ENCODE data around the gene DNAH2. TPM values are rescaled to one million over a fixed set of nuclear protein-coding genes. Genes with fewer than 3 reads are reported as not detected.

Gene DNAH2
- total RNA-seq, 1 experiment from 2014 or later = 0.17 TPM

- peaks cover 39% of the 10 kb centered on the region for H3K27me3 Mint-ChIP-seq (ENCODE audit: low read depth)
- H3K9me3 Mint-ChIP-seq = no peaks in the 10 kb centered on the region
Measured at GRCh38 chr17:7720125-7720524, 2.6 kb downstream of the DNAH2 start.

DNA sequence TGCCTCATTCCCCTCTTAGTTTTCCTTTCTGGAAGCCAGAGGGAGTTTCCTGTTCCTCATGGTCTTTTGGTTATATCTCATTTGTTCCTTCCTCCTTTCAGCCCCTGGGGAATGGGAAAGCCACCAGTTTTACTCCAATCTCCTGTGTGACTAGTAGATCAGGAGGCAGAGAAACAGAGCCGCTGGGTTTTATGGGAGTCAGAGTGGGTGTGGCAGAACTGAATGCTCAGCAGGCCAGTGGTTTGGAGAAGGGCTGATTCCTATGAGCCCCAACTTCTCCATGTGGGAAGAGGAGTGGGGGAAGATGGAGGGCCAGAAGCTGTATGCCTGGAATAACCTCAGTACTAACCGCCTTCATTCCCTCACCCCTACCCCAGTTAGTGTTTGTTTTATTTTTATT, 4.1 kb downstream of the DNAH2 start:
- Mint-ChIP-seq H3K27me3 (ENCODE audit: low read depth) (peaks cover 39% of the 10 kb centered on the region), H3K36me3 (no peaks in the 10 kb centered on the region), H3K9me3 (no peaks in the 10 kb centered on the region), H3K4me3 (no peak overlapping the region), H3K4me1 (peaks cover 22% of the 10 kb centered on the region), H3K27ac (peak overlapping the region; percentile 71)
- TF ChIP-seq ZNF219 (CRISPR knock-in tag; IDR thresholded peaks at IDR 0.05; ENCODE audit: borderline replicate concordance) (no peak), ZNF263 (CRISPR knock-in tag; IDR thresholded peaks at IDR 0.05; ENCODE audit: low read depth) (no peak), CDX4 (CRISPR knock-in tag; IDR thresholded peaks at IDR 0.05; ENCODE audit: borderline replicate concordance) (no peak), RELA (CRISPR knock-in tag; IDR thresholded peaks at IDR 0.05; ENCODE audit: borderline replicate concordance) (no peak), GTF2I (CRISPR knock-in tag; conservative IDR thresholded peaks at IDR 0.05) (no peak), NR2C2 (CRISPR knock-in tag; IDR thresholded peaks at IDR 0.05) (no peak)
- TF ChIP-seq, protein P1, sequence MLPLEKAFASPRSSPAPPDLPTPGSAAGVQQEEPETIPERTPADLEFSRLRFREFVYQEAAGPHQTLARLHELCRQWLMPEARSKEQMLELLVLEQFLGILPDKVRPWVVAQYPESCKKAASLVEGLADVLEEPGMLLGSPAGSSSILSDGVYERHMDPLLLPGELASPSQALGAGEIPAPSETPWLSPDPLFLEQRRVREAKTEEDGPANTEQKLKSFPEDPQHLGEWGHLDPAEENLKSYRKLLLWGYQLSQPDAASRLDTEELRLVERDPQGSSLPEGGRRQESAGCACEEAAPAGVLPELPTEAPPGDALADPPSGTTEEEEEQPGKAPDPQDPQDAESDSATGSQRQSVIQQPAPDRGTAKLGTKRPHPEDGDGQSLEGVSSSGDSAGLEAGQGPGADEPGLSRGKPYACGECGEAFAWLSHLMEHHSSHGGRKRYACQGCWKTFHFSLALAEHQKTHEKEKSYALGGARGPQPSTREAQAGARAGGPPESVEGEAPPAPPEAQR (CRISPR knock-in tag; IDR thresholded peaks at IDR 0.05) = no peak
- no peak for DNase-seq (ENCODE audit: low spot score)
- ChIA-PET CTCF (interaction anchor here (0.6 to 2.0 kb wide), 3 partner anchors 22 to 102 kb away, joined by 3 to 4 read pairs (median 4); no protein-coding TSS in a partner anchor), POLR2A (no interaction called here)
- ATAC-seq = no peak

More at GRCh38 chr17:7720125-7720524, 2.6 kb downstream of the DNAH2 start:
- no peak overlapping the region for H3K27ac Mint-ChIP-seq
- CTCF ChIA-PET = interaction anchor here (1.3 to 2.0 kb wide), 2 partner anchors 23 to 88 kb away, joined by 4 read pairs; no protein-coding TSS in a partner anchor
- ATAC-seq = no peak
- POLR2A ChIA-PET = interaction anchor here (0.6 kb wide), 1 partner anchor 325 kb away, joined by 4 read pairs; no protein-coding TSS in a partner anchor
- no peak for DNase-seq (ENCODE audit: low spot score)
- no peak overlapping the region for H3K4me3 Mint-ChIP-seq
- no peaks in the 10 kb centered on the region for H3K36me3 Mint-ChIP-seq
- TF ChIP-seq GABPB1 (CRISPR knock-in tag; IDR thresholded peaks at IDR 0.05) (no peak), NR2C2 (CRISPR knock-in tag; IDR thresholded peaks at IDR 0.05) (no peak), NFYB (CRISPR knock-in tag; conservative IDR thresholded peaks at IDR 0.05; ENCODE audit: low read depth) (no peak), ZNF512 (CRISPR knock-in tag; IDR thresholded peaks at IDR 0.05; ENCODE audit: borderline replicate concordance) (no peak), ZNF416 (CRISPR knock-in tag; IDR thresholded peaks at IDR 0.05) (no peak)
- TF ChIP-seq, protein P2, sequence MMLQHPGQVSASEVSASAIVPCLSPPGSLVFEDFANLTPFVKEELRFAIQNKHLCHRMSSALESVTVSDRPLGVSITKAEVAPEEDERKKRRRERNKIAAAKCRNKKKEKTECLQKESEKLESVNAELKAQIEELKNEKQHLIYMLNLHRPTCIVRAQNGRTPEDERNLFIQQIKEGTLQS (CRISPR knock-in tag; conservative IDR thresholded peaks at IDR 0.05) = no peak
- H3K4me1 Mint-ChIP-seq = peaks cover 35% of the 10 kb centered on the region

DNA sequence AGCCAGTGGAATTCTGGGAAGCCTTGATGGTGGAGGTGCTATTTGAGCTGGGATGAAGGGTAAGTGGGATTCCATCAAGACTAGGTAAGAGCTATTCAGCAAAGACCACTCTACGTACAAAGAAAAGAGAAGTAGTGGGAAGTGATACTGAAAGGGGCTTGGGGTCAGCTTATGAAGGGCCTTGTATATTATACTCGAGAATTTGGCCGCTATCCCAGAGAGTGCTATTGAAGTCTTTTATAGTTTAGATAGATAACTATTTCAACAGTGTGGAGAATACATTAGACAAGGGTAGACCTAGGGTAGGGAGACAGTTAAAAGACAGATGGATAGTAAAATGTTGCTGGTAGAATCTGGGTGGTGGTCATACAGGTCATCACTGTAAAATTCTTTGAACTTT, 10.3 kb downstream of the DNAH2 start:
- H3K4me3 Mint-ChIP-seq = no peak overlapping the region
- H3K27me3 Mint-ChIP-seq (ENCODE audit: low read depth) = peaks cover 2% of the 10 kb centered on the region; the same call in 1 of the 2 replicates
- H3K4me1 Mint-ChIP-seq = 0 out of 2 replicates have a peak, but pooled peaks cover 2% of the 10 kb centered on the region
- ChIA-PET CTCF (interaction anchor here (1.2 kb wide), 1 partner anchor 11 kb away, joined by 5 read pairs; no protein-coding TSS in a partner anchor), POLR2A (no interaction called here)
- no peaks in the 10 kb centered on the region for H3K9me3 Mint-ChIP-seq
- ATAC-seq = no peak
- no peaks in the 10 kb centered on the region for H3K36me3 Mint-ChIP-seq
- H3K27ac Mint-ChIP-seq = no peak overlapping the region
- no peak for DNase-seq (ENCODE audit: low spot score)
- TF ChIP-seq, protein P3, sequence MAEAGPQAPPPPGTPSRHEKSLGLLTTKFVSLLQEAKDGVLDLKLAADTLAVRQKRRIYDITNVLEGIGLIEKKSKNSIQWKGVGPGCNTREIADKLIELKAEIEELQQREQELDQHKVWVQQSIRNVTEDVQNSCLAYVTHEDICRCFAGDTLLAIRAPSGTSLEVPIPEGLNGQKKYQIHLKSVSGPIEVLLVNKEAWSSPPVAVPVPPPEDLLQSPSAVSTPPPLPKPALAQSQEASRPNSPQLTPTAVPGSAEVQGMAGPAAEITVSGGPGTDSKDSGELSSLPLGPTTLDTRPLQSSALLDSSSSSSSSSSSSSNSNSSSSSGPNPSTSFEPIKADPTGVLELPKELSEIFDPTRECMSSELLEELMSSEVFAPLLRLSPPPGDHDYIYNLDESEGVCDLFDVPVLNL (CRISPR knock-in tag; IDR thresholded peaks at IDR 0.05; ENCODE audit: borderline replicate concordance, low read depth) = no peak
- TF ChIP-seq ZBTB43 (CRISPR knock-in tag; IDR thresholded peaks at IDR 0.05) (no peak), IRF2 (CRISPR knock-in tag; IDR thresholded peaks at IDR 0.05; ENCODE audit: borderline replicate concordance, low read depth) (no peak), ZNF423 (CRISPR knock-in tag; IDR thresholded peaks at IDR 0.05) (no peak), NR3C1 (CRISPR knock-in tag; conservative IDR thresholded peaks at IDR 0.05; ENCODE audit: low read depth) (no peak), FOXJ3 (CRISPR knock-in tag; IDR thresholded peaks at IDR 0.05; ENCODE audit: borderline replicate concordance) (no peak)
- TF ChIP-seq, protein P1 (CRISPR knock-in tag; IDR thresholded peaks at IDR 0.05) = no peak
- TF ChIP-seq, protein P4, sequence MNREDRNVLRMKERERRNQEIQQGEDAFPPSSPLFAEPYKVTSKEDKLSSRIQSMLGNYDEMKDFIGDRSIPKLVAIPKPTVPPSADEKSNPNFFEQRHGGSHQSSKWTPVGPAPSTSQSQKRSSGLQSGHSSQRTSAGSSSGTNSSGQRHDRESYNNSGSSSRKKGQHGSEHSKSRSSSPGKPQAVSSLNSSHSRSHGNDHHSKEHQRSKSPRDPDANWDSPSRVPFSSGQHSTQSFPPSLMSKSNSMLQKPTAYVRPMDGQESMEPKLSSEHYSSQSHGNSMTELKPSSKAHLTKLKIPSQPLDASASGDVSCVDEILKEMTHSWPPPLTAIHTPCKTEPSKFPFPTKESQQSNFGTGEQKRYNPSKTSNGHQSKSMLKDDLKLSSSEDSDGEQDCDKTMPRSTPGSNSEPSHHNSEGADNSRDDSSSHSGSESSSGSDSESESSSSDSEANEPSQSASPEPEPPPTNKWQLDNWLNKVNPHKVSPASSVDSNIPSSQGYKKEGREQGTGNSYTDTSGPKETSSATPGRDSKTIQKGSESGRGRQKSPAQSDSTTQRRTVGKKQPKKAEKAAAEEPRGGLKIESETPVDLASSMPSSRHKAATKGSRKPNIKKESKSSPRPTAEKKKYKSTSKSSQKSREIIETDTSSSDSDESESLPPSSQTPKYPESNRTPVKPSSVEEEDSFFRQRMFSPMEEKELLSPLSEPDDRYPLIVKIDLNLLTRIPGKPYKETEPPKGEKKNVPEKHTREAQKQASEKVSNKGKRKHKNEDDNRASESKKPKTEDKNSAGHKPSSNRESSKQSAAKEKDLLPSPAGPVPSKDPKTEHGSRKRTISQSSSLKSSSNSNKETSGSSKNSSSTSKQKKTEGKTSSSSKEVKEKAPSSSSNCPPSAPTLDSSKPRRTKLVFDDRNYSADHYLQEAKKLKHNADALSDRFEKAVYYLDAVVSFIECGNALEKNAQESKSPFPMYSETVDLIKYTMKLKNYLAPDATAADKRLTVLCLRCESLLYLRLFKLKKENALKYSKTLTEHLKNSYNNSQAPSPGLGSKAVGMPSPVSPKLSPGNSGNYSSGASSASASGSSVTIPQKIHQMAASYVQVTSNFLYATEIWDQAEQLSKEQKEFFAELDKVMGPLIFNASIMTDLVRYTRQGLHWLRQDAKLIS (CRISPR knock-in tag; IDR thresholded peaks at IDR 0.05; ENCODE audit: borderline replicate concordance) = no peak
